Neural cell (in vitro differentiated cells): ENCODE results near the gene PFDN6. TPM values are rescaled to one million over a fixed set of nuclear protein-coding genes. Genes with fewer than 3 reads are reported as not detected.

Experiments used
- H2AFZ ChIP-seq: fragments of 200-600, 300-800 bp; sonication (generic), shearing (Covaris generic); 2 replicates; pipeline ENCODE4 v1.6.0; 2014; ENCODE audit warnings: low read depth, mild to moderate bottlenecking, antibody characterized with exemption, low read length, moderate library complexity
- H3F3A ChIP-seq: fragments of 200-600 bp; shearing (Covaris generic); 2 replicates; pipeline ENCODE4 v1.6.1; 2016; ENCODE audit warnings: mild to moderate bottlenecking, moderate library complexity, mixed read lengths, antibody characterized with exemption, low read length; ENCODE audit not compliant: insufficient read depth, poor library complexity, severe bottlenecking
- H3K27ac ChIP-seq: fragments of 200-600, 300-800 bp; sonication (generic), shearing (Covaris generic); 2 replicates; pipeline ENCODE4 v1.5.1; 2014; ENCODE audit warnings: mild to moderate bottlenecking, low read length, moderate library complexity
- H3K27me3 ChIP-seq: fragments of 300-800, 200-600 bp; sonication (generic), shearing (Covaris generic); 2 replicates; pipeline ENCODE4 v1.6.0; 2014; ENCODE audit warnings: mild to moderate bottlenecking, low read depth, low read length, moderate library complexity; ENCODE audit not compliant: insufficient read depth
- H3K36me3 ChIP-seq: fragments of 300-800, 200-600 bp; sonication (generic), shearing (Covaris generic); 2 replicates; pipeline ENCODE4 v1.5.1; 2014; ENCODE audit warnings: mild to moderate bottlenecking, antibody characterized with exemption, low read length, moderate library complexity; ENCODE audit not compliant: insufficient read depth
- H3K4me2 ChIP-seq: fragments of 300-800, 200-600 bp; sonication (generic), shearing (Covaris generic); 2 replicates; pipeline ENCODE4 v1.6.0; 2014; ENCODE audit warnings: mild to moderate bottlenecking, low read length
- H3K4me3 ChIP-seq: fragments of 300-800, 200-600 bp; sonication (generic), shearing (Covaris generic); 2 replicates; pipeline ENCODE4 v1.5.1; 2014; ENCODE audit warnings: mild to moderate bottlenecking, low read length, moderate library complexity
- H3K79me2 ChIP-seq: fragments of 200-600 bp; shearing (Covaris generic); replicated peaks from 2 replicates; pipeline ENCODE4 v1.6.0; 2014; ENCODE audit warnings: mild to moderate bottlenecking, low read length, moderate library complexity; ENCODE audit not compliant: insufficient read depth
- H3K9ac ChIP-seq: fragments of 300-800, 200-600 bp; sonication (generic), shearing (Covaris generic); 2 replicates; pipeline ENCODE4 v1.6.1; 2016; ENCODE audit warnings: mild to moderate bottlenecking, low read length, mixed read lengths
- H3K9me2 ChIP-seq: fragments of 200-600 bp; shearing (Covaris generic); 2 replicates; pipeline ENCODE4 v1.6.1; 2016; ENCODE audit warnings: mild to moderate bottlenecking, low read length, mixed read lengths; ENCODE audit not compliant: insufficient read depth
- H3K9me3 ChIP-seq: fragments of 200-600, 300-800 bp; sonication (generic), shearing (Covaris generic); 2 replicates; pipeline ENCODE4 v1.6.1; 2016; ENCODE audit warnings: mild to moderate bottlenecking, mixed run types, low read length, moderate library complexity, mixed read lengths
- H4K20me1 ChIP-seq: fragments of 200-600 bp; shearing (Covaris generic); 2 replicates; pipeline ENCODE4 v1.6.1; 2016; ENCODE audit warnings: mild to moderate bottlenecking, mixed run types; ENCODE audit not compliant: insufficient read depth
- EP300 ChIP-seq: fragments of 450-650 bp; conservative IDR thresholded peaks from 2 replicates; pipeline ENCODE4 v1.6.1; 2014; ENCODE audit warnings: antibody characterized with exemption, mild to moderate bottlenecking, moderate library complexity; ENCODE audit not compliant: poor library complexity, severe bottlenecking
- EZH2 ChIP-seq: fragments of 200-600, 300-800 bp; shearing (Covaris generic), sonication (generic); IDR thresholded peaks from 2 replicates; pipeline ENCODE4 v1.6.1; 2014; ENCODE audit warnings: antibody characterized with exemption, low read length, borderline replicate concordance, mild to moderate bottlenecking; ENCODE audit not compliant: insufficient read depth, poor library complexity, severe bottlenecking
- MXI1 ChIP-seq: fragments of 450-650 bp; conservative IDR thresholded peaks from 2 replicates; pipeline ENCODE4 v1.6.1; 2014; ENCODE audit warnings: antibody characterized with exemption, mild to moderate bottlenecking; ENCODE audit not compliant: poor library complexity, severe bottlenecking
- POLR2AphosphoS5 ChIP-seq: IDR thresholded peaks from 2 replicates; pipeline ENCODE4 v1.6.1; 2012
- RAD21 ChIP-seq: fragments of 450-650 bp; conservative IDR thresholded peaks from 2 replicates; pipeline ENCODE4 v1.6.1; 2014; ENCODE audit warnings: antibody characterized with exemption, mild to moderate bottlenecking, moderate library complexity
- SMC3 ChIP-seq: fragments of 450-650 bp; conservative IDR thresholded peaks from 2 replicates; pipeline ENCODE4 v1.6.1; 2014; ENCODE audit warnings: antibody characterized with exemption, mild to moderate bottlenecking, moderate library complexity; ENCODE audit not compliant: poor library complexity
- TAF1 ChIP-seq: IDR thresholded peaks from 2 replicates; pipeline ENCODE4 v1.6.1; 2012; ENCODE audit warnings: low read depth
- polyA plus RNA-seq: library from polyadenylated mRNA; depleted of rRNA; stranded (reverse); fragments of >200 nt; gene quantifications from 2 replicates; pipeline ENCODE4 v1.2.3, GENCODE V29; 2014
- TF ChIP-seq, protein P1 (sequence below): IDR thresholded peaks from 2 replicates; pipeline ENCODE4 v1.6.1; 2012; ENCODE audit warnings: borderline replicate concordance
- TF ChIP-seq, protein P2 (sequence below): fragments of 450-650 bp; IDR thresholded peaks from 2 replicates; pipeline ENCODE4 v1.5.1; 2014; ENCODE audit warnings: antibody characterized with exemption, mild to moderate bottlenecking, moderate library complexity; ENCODE audit not compliant: poor library complexity, severe bottlenecking

PFDN6 gene
- polyA plus RNA-seq, 1 donor from 2014 or later: 109 TPM

DNA sequence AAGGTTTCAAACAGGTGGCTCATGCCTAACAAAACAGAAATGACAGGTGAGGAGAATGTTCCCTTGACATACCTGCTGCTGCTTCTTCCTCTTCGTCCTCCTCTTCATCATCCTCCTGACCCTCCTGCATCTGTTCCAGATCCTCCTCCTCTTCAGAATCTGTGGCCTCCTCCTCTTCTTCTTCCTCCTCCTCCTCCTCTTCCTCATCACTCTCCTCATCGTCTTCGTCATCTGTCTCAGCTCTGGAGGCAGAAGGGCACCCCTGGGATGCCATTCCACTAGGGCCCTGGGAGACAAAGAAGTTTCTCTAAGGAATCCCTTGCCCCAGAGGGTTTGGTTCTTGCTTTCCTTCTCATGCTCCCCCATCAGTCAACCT, 30.5 kb downstream of the PFDN6 start:
- no peak overlapping the region for H2AFZ ChIP-seq
- H3K9me3 ChIP-seq: no peaks in the 10 kb centered on the region
- no peaks in the 10 kb centered on the region for H3K27me3 ChIP-seq
- H3K4me2 ChIP-seq: no peak overlapping the region
- H3F3A ChIP-seq: peaks cover 6% of the 10 kb centered on the region
- no peak for TF ChIP-seq MXI1
- no peak for TF ChIP-seq RAD21
- no peak for TF ChIP-seq EZH2
- TF ChIP-seq EP300: no peak
- TF ChIP-seq, protein P1, sequence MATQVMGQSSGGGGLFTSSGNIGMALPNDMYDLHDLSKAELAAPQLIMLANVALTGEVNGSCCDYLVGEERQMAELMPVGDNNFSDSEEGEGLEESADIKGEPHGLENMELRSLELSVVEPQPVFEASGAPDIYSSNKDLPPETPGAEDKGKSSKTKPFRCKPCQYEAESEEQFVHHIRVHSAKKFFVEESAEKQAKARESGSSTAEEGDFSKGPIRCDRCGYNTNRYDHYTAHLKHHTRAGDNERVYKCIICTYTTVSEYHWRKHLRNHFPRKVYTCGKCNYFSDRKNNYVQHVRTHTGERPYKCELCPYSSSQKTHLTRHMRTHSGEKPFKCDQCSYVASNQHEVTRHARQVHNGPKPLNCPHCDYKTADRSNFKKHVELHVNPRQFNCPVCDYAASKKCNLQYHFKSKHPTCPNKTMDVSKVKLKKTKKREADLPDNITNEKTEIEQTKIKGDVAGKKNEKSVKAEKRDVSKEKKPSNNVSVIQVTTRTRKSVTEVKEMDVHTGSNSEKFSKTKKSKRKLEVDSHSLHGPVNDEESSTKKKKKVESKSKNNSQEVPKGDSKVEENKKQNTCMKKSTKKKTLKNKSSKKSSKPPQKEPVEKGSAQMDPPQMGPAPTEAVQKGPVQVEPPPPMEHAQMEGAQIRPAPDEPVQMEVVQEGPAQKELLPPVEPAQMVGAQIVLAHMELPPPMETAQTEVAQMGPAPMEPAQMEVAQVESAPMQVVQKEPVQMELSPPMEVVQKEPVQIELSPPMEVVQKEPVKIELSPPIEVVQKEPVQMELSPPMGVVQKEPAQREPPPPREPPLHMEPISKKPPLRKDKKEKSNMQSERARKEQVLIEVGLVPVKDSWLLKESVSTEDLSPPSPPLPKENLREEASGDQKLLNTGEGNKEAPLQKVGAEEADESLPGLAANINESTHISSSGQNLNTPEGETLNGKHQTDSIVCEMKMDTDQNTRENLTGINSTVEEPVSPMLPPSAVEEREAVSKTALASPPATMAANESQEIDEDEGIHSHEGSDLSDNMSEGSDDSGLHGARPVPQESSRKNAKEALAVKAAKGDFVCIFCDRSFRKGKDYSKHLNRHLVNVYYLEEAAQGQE: no peak
- no peak for TF ChIP-seq POLR2AphosphoS5
- TF ChIP-seq SMC3: no peak
- no peak for TF ChIP-seq TAF1
- TF ChIP-seq, protein P2, sequence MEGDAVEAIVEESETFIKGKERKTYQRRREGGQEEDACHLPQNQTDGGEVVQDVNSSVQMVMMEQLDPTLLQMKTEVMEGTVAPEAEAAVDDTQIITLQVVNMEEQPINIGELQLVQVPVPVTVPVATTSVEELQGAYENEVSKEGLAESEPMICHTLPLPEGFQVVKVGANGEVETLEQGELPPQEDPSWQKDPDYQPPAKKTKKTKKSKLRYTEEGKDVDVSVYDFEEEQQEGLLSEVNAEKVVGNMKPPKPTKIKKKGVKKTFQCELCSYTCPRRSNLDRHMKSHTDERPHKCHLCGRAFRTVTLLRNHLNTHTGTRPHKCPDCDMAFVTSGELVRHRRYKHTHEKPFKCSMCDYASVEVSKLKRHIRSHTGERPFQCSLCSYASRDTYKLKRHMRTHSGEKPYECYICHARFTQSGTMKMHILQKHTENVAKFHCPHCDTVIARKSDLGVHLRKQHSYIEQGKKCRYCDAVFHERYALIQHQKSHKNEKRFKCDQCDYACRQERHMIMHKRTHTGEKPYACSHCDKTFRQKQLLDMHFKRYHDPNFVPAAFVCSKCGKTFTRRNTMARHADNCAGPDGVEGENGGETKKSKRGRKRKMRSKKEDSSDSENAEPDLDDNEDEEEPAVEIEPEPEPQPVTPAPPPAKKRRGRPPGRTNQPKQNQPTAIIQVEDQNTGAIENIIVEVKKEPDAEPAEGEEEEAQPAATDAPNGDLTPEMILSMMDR: no peak
- no peak overlapping the region for H3K9ac ChIP-seq
- H3K27ac ChIP-seq: no peak overlapping the region
- no peaks in the 10 kb centered on the region for H4K20me1 ChIP-seq
- H3K9me2 ChIP-seq: no peaks in the 10 kb centered on the region
- H3K36me3 ChIP-seq: peaks cover 4% of the 10 kb centered on the region
- H3K4me3 ChIP-seq: no peak overlapping the region
- H3K79me2 ChIP-seq: peaks cover 19% of the 10 kb centered on the region

DNA sequence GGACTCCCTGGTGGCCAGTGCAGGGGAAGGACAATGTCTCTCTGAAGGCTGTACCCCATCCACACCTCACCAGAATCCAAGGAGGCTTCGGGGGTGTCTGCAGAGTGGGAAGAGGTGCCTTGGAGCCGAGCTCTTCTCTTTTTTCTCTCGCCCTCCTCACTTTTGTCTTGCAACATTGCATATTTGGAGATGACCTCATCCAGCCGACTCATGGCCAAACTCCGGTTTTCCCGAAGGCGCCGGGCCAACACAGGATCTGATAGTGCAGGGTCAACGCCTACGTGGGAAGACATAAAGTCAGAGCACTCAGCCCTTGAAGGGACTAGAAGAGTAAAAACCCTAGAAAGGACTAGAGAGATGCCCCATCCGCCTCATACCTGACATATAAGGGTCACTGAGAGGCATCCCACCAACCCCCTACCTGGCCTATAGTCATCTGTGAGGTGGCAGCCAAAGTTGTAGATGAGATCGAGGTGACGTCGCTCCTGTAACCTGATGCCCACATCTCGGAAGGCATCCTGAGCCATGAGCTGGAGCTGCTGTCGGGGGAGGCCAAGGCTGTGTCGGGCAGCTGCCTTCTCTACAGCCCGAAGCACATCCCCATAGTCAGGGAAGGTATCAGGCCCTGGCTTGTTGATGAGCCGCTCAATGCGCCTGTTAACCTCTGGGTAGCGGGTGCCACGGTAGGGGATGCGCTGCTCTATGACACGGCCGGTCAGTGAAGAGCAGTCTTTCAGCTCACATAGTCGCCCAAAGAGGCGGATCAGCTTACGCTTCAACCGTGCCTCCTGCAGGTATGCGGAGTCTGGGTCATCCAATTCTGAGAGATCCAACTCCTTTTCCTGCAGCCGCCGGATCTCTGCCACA, 31.1 kb downstream of the PFDN6 start:
- Histone ChIP-seq H3K9ac (no peak overlapping the region), H2AFZ (no peak overlapping the region), H3K4me3 (no peak overlapping the region)

More for the DNA sequence above, 31.1 kb downstream of the PFDN6 start:
- H3K36me3 ChIP-seq: peaks cover 4% of the 10 kb centered on the region
- peaks cover 19% of the 10 kb centered on the region for H3K79me2 ChIP-seq
- peaks cover 6% of the 10 kb centered on the region for H3F3A ChIP-seq
- no peak overlapping the region for H3K4me2 ChIP-seq
- no peak overlapping the region for H3K27ac ChIP-seq
- no peaks in the 10 kb centered on the region for H3K9me2 ChIP-seq
- H3K9me3 ChIP-seq: no peaks in the 10 kb centered on the region
- no peaks in the 10 kb centered on the region for H3K27me3 ChIP-seq
- TF ChIP-seq EP300 (no peak), SMC3 (no peak), TAF1 (no peak), MXI1 (no peak), RAD21 (no peak), EZH2 (no peak), POLR2AphosphoS5 (no peak)
- TF ChIP-seq, protein P1: no peak
- TF ChIP-seq, protein P2: no peak
- no peaks in the 10 kb centered on the region for H4K20me1 ChIP-seq
